HG03135 (cell line): ENCODE data around the gene CCL25.
"Not testable (repeated sequence)": the region's sequence is repeated elsewhere in the genome, so short reads cannot be mapped to it uniquely, and the experiment has no call there.

Experiments
- ATAC-seq: cut with Tn5 transposase; IDR thresholded peaks from one replicate; pipeline ENCODE4 v1.9.1; 2021; ENCODE audit warnings: mild to moderate bottlenecking, moderate library complexity; ENCODE audit not compliant: unreplicated experiment

Gene CCL25

GRCh38 chr19:8084152-8084551, 31.6 kb downstream of the CCL25 start:
- no peak for ATAC-seq

GRCh38 chr19:8085598-8086408, 33.2 kb downstream of the CCL25 start:
- ATAC-seq = no peak

GRCh38 chr19:8086849-8087248, 34.3 kb downstream of the CCL25 start:
- no peak for ATAC-seq

GRCh38 chr19:8087876-8088275, 35.3 kb downstream of the CCL25 start:
- no peak for ATAC-seq

GRCh38 chr19:8088752-8089663, 36.4 kb downstream of the CCL25 start:
- no peak for ATAC-seq

GRCh38 chr19:8089664-8090601, 37.4 kb downstream of the CCL25 start:
- no peak for ATAC-seq

- ATAC-seq = no peak
These were observed 38.4 kb downstream of the CCL25 start for GRCh38 chr19:8090950-8091349.

GRCh38 chr19:8093740-8094139, 41.2 kb downstream of the CCL25 start:
- ATAC-seq = no peak

- no peak for ATAC-seq
These were observed 41.8 kb downstream of the CCL25 start for GRCh38 chr19:8094336-8094735.

GRCh38 chr19:8095354-8095886, 42.9 kb downstream of the CCL25 start:
- no peak for ATAC-seq

GRCh38 chr19:8096071-8096470, 43.5 kb downstream of the CCL25 start:
- no peak for ATAC-seq

GRCh38 chr19:8097198-8097597, 44.6 kb downstream of the CCL25 start:
- ATAC-seq = no peak

GRCh38 chr19:8097681-8098567, 45.4 kb downstream of the CCL25 start:
- no peak for ATAC-seq

- no peak for ATAC-seq
These were observed 48.8 kb downstream of the CCL25 start for GRCh38 chr19:8101311-8101710.

GRCh38 chr19:8101910-8102309, 49.4 kb downstream of the CCL25 start:
- not testable (repeated sequence) for ATAC-seq

GRCh38 chr19:8105471-8105870, 52.9 kb downstream of the CCL25 start:
- no peak for ATAC-seq

- no peak for ATAC-seq
These were observed 54.8 kb downstream of the CCL25 start for GRCh38 chr19:8107301-8107903.

- ATAC-seq = no peak
These were observed 56.2 kb downstream of the CCL25 start for GRCh38 chr19:8108560-8109445.
